ENCODE data around the gene STK39. TPM values are rescaled to one million over a fixed set of nuclear protein-coding genes. Genes with fewer than 3 reads are reported as not detected.

Gene STK39
- polyA plus RNA-seq, 2 of the 4 experiments (the other 2 are of a cell fraction): 14.2 to 27.2 TPM

DNA sequence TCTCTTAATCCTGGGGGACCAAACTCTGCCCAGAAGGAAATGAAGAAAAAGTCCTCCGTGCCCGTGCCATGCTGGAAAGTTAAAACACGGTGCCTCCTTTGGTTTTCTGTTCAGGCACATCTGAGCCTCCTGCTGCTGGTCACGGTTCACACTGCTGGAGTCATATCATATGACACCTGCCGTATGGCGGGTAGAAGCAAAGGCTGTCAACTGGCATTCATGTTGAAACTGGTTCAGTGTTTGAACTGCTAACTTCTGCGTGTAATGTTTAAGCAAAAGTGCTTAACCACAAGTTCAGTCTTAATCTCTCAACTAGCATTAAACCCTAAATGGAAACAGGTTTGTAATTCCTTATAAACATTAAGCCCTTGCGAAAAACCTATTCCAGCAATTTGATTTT, 3.1 kb downstream of the STK39 start (continued):
- TF ChIP-seq, protein P1, sequence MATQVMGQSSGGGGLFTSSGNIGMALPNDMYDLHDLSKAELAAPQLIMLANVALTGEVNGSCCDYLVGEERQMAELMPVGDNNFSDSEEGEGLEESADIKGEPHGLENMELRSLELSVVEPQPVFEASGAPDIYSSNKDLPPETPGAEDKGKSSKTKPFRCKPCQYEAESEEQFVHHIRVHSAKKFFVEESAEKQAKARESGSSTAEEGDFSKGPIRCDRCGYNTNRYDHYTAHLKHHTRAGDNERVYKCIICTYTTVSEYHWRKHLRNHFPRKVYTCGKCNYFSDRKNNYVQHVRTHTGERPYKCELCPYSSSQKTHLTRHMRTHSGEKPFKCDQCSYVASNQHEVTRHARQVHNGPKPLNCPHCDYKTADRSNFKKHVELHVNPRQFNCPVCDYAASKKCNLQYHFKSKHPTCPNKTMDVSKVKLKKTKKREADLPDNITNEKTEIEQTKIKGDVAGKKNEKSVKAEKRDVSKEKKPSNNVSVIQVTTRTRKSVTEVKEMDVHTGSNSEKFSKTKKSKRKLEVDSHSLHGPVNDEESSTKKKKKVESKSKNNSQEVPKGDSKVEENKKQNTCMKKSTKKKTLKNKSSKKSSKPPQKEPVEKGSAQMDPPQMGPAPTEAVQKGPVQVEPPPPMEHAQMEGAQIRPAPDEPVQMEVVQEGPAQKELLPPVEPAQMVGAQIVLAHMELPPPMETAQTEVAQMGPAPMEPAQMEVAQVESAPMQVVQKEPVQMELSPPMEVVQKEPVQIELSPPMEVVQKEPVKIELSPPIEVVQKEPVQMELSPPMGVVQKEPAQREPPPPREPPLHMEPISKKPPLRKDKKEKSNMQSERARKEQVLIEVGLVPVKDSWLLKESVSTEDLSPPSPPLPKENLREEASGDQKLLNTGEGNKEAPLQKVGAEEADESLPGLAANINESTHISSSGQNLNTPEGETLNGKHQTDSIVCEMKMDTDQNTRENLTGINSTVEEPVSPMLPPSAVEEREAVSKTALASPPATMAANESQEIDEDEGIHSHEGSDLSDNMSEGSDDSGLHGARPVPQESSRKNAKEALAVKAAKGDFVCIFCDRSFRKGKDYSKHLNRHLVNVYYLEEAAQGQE (IDR thresholded peaks at IDR 0.05): no peak
- no peak for TF ChIP-seq POLR2A (IDR thresholded peaks at IDR 0.05; ENCODE audit: low read length)
- TF ChIP-seq HOXB13 (CRISPR knock-in tag; IDR thresholded peaks at IDR 0.05; ENCODE audit: low read depth): no peak

DNA sequence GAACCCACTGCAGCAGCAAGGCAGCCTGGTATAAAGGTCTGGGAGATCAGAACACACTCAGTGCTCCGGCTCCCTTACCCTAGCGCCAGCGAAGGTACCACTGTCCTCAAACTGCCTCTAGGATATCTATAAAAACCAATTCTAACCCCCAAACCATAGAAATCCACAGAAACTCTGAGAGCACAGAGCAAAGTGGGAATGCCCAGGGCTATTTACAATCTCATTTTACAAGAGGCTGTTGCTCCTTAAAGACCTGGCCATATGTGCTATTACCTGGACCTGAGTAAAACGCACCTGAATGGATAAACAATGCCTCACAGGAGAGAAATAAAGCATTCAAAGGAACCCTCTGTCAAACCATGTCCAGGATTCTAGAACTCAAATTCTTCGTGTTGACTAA, 4.3 kb downstream of the STK39 start:
- ChIA-PET POLR2A (no interaction called here), CTCF (no interaction called here)
- no peak overlapping the region for H3K4me3 ChIP-seq
- no peak for ATAC-seq
- H3K4me2 ChIP-seq: no peak overlapping the region
- no peak for DNase-seq (ENCODE audit: low read depth in 1 of 2, low spot score in 1 of 2)
- H3K27ac ChIP-seq: no peak overlapping the region
- TF ChIP-seq EHF (CRISPR knock-in tag; IDR thresholded peaks at IDR 0.05): no peak
- no peak for TF ChIP-seq MAZ (IDR thresholded peaks at IDR 0.05; ENCODE audit: borderline replicate concordance, low read depth, low read length)
- TF ChIP-seq NPAS2 (CRISPR knock-in tag; IDR thresholded peaks at IDR 0.05; ENCODE audit: borderline replicate concordance): no peak
- TF ChIP-seq JUNB (IDR thresholded peaks at IDR 0.05): no peak
- TF ChIP-seq, protein P2, sequence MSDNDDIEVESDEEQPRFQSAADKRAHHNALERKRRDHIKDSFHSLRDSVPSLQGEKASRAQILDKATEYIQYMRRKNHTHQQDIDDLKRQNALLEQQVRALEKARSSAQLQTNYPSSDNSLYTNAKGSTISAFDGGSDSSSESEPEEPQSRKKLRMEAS (IDR thresholded peaks at IDR 0.05): no peak
- TF ChIP-seq PHF8 (IDR thresholded peaks at IDR 0.05; ENCODE audit: borderline replicate concordance, low read depth): no peak
- TF ChIP-seq KDM1A (IDR thresholded peaks at IDR 0.05; ENCODE audit: low read depth): no peak
- TF ChIP-seq, protein P3, sequence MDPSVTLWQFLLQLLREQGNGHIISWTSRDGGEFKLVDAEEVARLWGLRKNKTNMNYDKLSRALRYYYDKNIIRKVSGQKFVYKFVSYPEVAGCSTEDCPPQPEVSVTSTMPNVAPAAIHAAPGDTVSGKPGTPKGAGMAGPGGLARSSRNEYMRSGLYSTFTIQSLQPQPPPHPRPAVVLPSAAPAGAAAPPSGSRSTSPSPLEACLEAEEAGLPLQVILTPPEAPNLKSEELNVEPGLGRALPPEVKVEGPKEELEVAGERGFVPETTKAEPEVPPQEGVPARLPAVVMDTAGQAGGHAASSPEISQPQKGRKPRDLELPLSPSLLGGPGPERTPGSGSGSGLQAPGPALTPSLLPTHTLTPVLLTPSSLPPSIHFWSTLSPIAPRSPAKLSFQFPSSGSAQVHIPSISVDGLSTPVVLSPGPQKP (IDR thresholded peaks at IDR 0.05; ENCODE audit: low read depth, low read length): no peak
- TF ChIP-seq HEYL (CRISPR knock-in tag; IDR thresholded peaks at IDR 0.05): no peak
- no peak for TF ChIP-seq ESRRA (IDR thresholded peaks at IDR 0.05; ENCODE audit: borderline replicate concordance, low read length)
- TF ChIP-seq, protein P4, sequence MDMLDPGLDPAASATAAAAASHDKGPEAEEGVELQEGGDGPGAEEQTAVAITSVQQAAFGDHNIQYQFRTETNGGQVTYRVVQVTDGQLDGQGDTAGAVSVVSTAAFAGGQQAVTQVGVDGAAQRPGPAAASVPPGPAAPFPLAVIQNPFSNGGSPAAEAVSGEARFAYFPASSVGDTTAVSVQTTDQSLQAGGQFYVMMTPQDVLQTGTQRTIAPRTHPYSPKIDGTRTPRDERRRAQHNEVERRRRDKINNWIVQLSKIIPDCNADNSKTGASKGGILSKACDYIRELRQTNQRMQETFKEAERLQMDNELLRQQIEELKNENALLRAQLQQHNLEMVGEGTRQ (IDR thresholded peaks at IDR 0.05): no peak
- TF ChIP-seq, protein P5, sequence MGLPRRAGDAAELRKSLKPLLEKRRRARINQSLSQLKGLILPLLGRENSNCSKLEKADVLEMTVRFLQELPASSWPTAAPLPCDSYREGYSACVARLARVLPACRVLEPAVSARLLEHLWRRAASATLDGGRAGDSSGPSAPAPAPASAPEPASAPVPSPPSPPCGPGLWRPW (IDR thresholded peaks at IDR 0.05): no peak
- TF ChIP-seq CBX8 (IDR thresholded peaks at IDR 0.05): no peak
- no peak for TF ChIP-seq BHLHE40 (IDR thresholded peaks at IDR 0.05; ENCODE audit: low read depth, low read length)
- TF ChIP-seq FOXS1 (CRISPR knock-in tag; IDR thresholded peaks at IDR 0.05): no peak
- no peak for TF ChIP-seq CHD2 (IDR thresholded peaks at IDR 0.05; ENCODE audit: low read length, partially characterized antibody)
- no peak for TF ChIP-seq NR3C1 (IDR thresholded peaks at IDR 0.05)
- no peak for TF ChIP-seq CEBPB (IDR thresholded peaks at IDR 0.05)
- 89% methylated on average over 5 of the region's 5 CpGs for WGBS (ENCODE audit: missing lambda C conversion rate)
- FAIRE-seq: no peak
- H3K4me1 ChIP-seq: peaks cover 14% of the 10 kb centered on the region
- no peaks in the 10 kb centered on the region for H3K9me3 ChIP-seq

DNA sequence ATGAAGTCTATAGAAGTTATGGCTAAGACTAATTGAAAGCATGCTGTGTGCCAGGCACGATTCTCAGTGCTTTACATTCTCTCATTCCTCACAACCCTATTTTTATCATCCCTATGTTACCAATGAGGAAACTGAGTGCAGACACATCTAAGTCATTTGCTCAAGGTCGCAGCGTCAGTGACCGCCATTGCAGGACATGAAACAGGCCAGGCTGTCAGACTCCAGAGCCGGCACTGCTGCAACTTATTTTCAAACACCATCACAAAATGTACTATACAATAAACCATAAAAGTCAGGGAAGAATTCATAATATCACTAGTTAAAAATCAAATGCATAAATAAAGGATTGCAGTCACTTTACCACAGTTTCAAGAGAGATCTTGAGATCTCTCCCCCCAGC, 5.6 kb downstream of the STK39 start:
- WGBS (ENCODE audit: missing lambda C conversion rate): 82% methylated on average over 5 of the region's 5 CpGs
- CTCF ChIA-PET: no interaction called here
- no peak for ATAC-seq
- peaks cover 17% of the 10 kb centered on the region for H3K4me1 ChIP-seq
- H3K9me3 ChIP-seq: no peaks in the 10 kb centered on the region
- no peak overlapping the region for H3K4me2 ChIP-seq
- FAIRE-seq: no peak
- POLR2A ChIA-PET: no interaction called here
- TF ChIP-seq TP53 (CRISPR knock-in tag; IDR thresholded peaks at IDR 0.05): no peak
- no peak overlapping the region for H3K27ac ChIP-seq
- no peak for DNase-seq (ENCODE audit: low read depth in 1 of 2, low spot score in 1 of 2)
- no peak overlapping the region for H3K4me3 ChIP-seq

Measured in A549 (cell line).